Measurements from ENCODE around the gene PDE2A.
A peak's percentile ranks its signal among the peaks of the same experiment; 100 is the strongest.

PDE2A gene

GRCh38 chr11:72616655-72617054 lies 57.6 kb downstream of the PDE2A start:
- DNase-seq (ENCODE audit: low spot score) (no peak), FAIRE-seq (no peak)

GRCh38 chr11:72615329-72615728 lies 58.9 kb downstream of the PDE2A start:
- DNase-seq (ENCODE audit: low spot score) (no peak), FAIRE-seq (no peak)

GRCh38 chr11:72614381-72614780 lies 59.8 kb downstream of the PDE2A start:
- no peak for FAIRE-seq
- DNase-seq (ENCODE audit: low spot score), result no peak

- no peak for FAIRE-seq
- DNase-seq (ENCODE audit: low spot score), result no peak
Measured at GRCh38 chr11:72613977-72614376, 60.2 kb downstream of the PDE2A start.

- FAIRE-seq (no peak), DNase-seq (ENCODE audit: low spot score) (no peak)
Measured at GRCh38 chr11:72613450-72613849, 60.8 kb downstream of the PDE2A start.

GRCh38 chr11:72609476-72609875 lies 64.7 kb downstream of the PDE2A start:
- DNase-seq (ENCODE audit: low spot score) (peak; percentile 69), FAIRE-seq (no peak)

GRCh38 chr11:72609045-72609444 lies 65.2 kb downstream of the PDE2A start:
- peak; percentile 33 for DNase-seq (ENCODE audit: low spot score)
- no peak for FAIRE-seq

GRCh38 chr11:72607496-72607895 lies 66.7 kb downstream of the PDE2A start:
- no peak for FAIRE-seq
- DNase-seq (ENCODE audit: low spot score), result no peak

- FAIRE-seq, result no peak
Measured at GRCh38 chr11:72606748-72607468, 67.3 kb downstream of the PDE2A start.

GRCh38 chr11:72605973-72606747 lies 68.1 kb downstream of the PDE2A start:
- DNase-seq (ENCODE audit: low spot score) (no peak), FAIRE-seq (no peak)

More at GRCh38 chr11:72606748-72607468, 67.3 kb downstream of the PDE2A start:
- no peak for DNase-seq (ENCODE audit: low spot score)

GRCh38 chr11:72604256-72604655 lies 70.0 kb downstream of the PDE2A start:
- FAIRE-seq (no peak), DNase-seq (ENCODE audit: low spot score) (no peak)

GRCh38 chr11:72602250-72602904 lies 71.8 kb downstream of the PDE2A start:
- DNase-seq (ENCODE audit: low spot score) (no peak), FAIRE-seq (no peak)

GRCh38 chr11:72600557-72600956 lies 73.7 kb downstream of the PDE2A start:
- FAIRE-seq, result no peak
- no peak for DNase-seq (ENCODE audit: low spot score)

GRCh38 chr11:72599325-72600117 lies 74.7 kb downstream of the PDE2A start:
- no peak for FAIRE-seq
- peak; percentile 29 for DNase-seq (ENCODE audit: low spot score)

GRCh38 chr11:72598906-72599305 lies 75.3 kb downstream of the PDE2A start:
- no peak for DNase-seq (ENCODE audit: low spot score)
- FAIRE-seq, result no peak

GRCh38 chr11:72598466-72598865 lies 75.8 kb downstream of the PDE2A start:
- FAIRE-seq (no peak), DNase-seq (ENCODE audit: low spot score) (no peak)

- no peak for FAIRE-seq
- DNase-seq (ENCODE audit: low spot score), result no peak
Measured at GRCh38 chr11:72597721-72598120, 76.5 kb downstream of the PDE2A start.

GRCh38 chr11:72595292-72595684 lies 78.9 kb downstream of the PDE2A start:
- FAIRE-seq (no peak), DNase-seq (ENCODE audit: low spot score) (no peak)

GRCh38 chr11:72594493-72595291 lies 79.5 kb downstream of the PDE2A start:
- FAIRE-seq, result no peak
- DNase-seq (ENCODE audit: low spot score), result no peak

GRCh38 chr11:72592698-72593495 lies 81.3 kb downstream of the PDE2A start:
- no peak for FAIRE-seq
- DNase-seq (ENCODE audit: low spot score), result no peak

Data from urothelium cell line (cell line).